Activated naive CD8-positive, alpha-beta T cell (primary cell): ENCODE data around the gene SRC.

Source experiments
- H3K27ac Mint-ChIP-seq: one replicate; pipeline ENCODE4 v1.8.0; 2021; ENCODE audit warnings: mixed read lengths
- H3K27me3 Mint-ChIP-seq: one replicate; pipeline ENCODE4 v1.8.0; 2021; ENCODE audit warnings: mixed read lengths
- H3K36me3 Mint-ChIP-seq: one replicate; pipeline ENCODE4 v1.8.0; 2021; ENCODE audit warnings: mixed read lengths
- H3K4me1 Mint-ChIP-seq: one replicate; pipeline ENCODE4 v1.8.0; 2021; ENCODE audit warnings: low read depth, mixed read lengths
- H3K4me3 Mint-ChIP-seq: one replicate; pipeline ENCODE4 v1.8.0; 2021; ENCODE audit warnings: mild to moderate bottlenecking, mixed read lengths
- H3K9me3 Mint-ChIP-seq: one replicate; pipeline ENCODE4 v1.8.0; 2021; ENCODE audit warnings: low read depth, mixed read lengths

Gene SRC

DNA sequence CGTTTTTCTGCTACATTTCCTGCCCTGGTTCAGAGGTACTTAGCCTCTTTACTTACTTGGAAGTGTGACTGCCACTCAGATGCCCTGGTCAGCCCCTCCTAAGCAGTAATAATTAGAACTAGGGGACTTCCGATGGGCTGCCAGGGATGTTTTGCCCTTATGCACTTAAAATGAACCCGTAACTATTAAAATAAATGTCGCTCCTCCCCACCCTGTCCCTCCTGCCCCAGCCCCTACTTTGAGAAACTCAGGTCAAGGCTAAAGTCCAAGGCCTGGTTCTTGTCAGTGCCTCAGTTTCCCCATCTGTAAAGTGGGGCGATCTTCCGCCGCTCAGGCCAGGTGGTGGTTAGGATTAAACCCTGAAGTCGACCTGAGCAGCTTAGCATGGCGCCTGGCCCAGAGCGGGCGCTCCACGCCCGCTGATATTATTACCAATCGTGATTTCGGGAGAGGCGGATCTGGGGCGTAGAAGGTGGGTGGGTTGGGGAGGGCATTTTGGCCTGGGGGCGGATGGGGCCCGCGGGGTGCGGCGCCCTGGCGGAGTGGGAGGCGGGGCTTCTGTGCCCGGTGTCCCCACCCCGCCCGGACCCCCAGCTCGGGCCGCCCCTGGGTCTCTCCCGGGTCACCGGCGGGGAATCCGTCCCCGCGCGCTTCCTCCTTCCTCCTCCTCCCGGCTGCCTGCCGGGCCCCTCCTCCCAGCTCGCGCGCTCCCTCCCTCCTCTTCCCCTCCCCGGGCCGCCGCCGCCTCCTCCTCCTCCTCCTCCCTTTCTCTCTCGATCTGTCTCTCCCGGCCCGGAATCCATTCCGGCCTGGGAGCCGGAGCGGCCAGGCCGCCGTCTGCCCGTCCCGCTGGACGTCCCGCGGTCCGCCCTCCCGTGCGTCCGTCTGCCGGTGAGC, at the start of gene SRC:
Gene SRC, plus strand, starts transcription at position 802 of the 897 bp plus-strand sequence. CDS start 38,014 bp downstream, outside the sequence.
- Mint-ChIP-seq H3K9me3 (no peaks in the 10 kb centered on the region), H3K27ac (no peak within 1 kb of the TSS), H3K36me3 (no peaks in the 10 kb centered on the region), H3K4me1 (peaks cover 17% of the 10 kb centered on the region), H3K4me3 (peak within 1 kb of the TSS; percentile 73), H3K27me3 (no peaks in the 10 kb centered on the region)

- peaks cover 54% of the 10 kb centered on the region for H3K4me1 Mint-ChIP-seq
- H3K36me3 Mint-ChIP-seq = peaks cover 20% of the 10 kb centered on the region
- no peak overlapping the region for H3K27ac Mint-ChIP-seq
- no peaks in the 10 kb centered on the region for H3K27me3 Mint-ChIP-seq
- peak overlapping the region; percentile 23 for H3K4me3 Mint-ChIP-seq
- no peaks in the 10 kb centered on the region for H3K9me3 Mint-ChIP-seq
Observed at GRCh38 chr20:37296371-37296770, 49.6 kb upstream of the SRC start.

DNA sequence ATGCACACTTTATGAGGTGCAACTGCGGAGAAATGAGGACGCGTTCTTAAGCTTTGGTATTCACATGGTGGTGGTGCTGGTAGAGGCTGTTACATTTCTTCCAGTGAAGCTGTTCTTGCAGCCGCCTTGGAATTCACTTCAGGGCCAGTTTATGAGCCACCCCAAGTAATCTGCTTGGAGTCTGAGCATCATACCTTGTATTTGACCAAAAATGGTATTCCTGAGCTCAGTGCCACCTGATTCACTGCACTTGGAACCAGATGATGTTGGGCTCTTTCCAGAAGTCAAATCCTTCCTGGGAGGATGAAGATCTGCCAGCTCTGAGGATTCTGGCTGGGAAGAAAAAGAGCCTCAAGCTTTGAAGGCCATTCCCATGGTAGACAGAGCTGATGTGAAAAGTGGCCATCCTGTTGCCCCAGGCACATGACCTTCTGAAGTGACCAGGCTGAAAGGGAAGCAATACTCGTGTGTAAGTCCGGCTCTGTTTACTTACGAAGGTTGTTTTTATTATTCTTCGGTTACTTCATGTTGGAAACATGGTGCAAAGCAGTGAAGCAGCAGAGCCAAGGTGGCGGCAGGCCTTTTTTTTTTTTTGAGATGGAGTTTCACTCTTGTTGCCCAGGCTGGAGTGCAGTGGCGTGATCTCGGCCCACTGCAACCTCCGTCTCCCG, 48.7 kb upstream of the SRC start:
- no peak overlapping the region for H3K27ac Mint-ChIP-seq
- H3K4me1 Mint-ChIP-seq = peaks cover 51% of the 10 kb centered on the region
- peaks cover 20% of the 10 kb centered on the region for H3K36me3 Mint-ChIP-seq
- H3K9me3 Mint-ChIP-seq = no peaks in the 10 kb centered on the region
- H3K27me3 Mint-ChIP-seq = no peaks in the 10 kb centered on the region
- H3K4me3 Mint-ChIP-seq = no peak overlapping the region

DNA sequence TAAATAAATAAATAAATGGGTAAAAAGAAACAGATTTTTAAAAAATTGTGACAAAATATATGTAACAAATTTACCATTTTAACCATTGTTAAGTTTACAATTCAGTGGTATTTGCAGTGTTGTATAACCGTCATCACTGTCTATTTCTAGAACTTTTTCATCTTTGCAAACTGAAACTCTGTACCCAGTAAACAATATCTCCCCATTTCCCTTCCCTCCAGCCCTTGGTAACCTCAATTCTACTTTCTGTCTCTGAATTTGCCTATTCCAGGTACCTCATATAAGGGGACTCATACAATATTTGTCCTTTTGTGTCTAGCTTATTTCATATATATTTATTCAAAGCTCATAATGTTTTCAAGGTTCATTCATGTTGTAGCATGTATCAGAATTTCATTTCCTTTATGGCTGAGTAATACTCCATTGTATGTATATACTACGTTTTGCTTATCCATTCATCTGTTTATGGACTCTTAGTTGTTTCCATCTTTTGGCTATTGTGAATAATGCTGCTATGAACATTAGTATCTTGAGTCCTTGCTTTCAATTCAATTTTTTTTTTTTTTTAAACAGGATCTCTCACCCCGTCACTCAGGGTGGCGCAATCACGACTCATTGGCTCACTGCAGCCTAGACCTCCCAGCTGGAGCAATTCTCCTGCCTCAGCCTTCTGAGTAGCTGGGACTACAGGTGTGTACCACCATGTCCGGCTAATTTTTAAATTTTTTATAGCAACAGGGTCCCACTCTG, 47.6 kb upstream of the SRC start:
- Mint-ChIP-seq H3K27me3 (no peaks in the 10 kb centered on the region), H3K27ac (no peak overlapping the region), H3K4me1 (peaks cover 48% of the 10 kb centered on the region), H3K4me3 (no peak overlapping the region), H3K36me3 (peaks cover 15% of the 10 kb centered on the region), H3K9me3 (no peaks in the 10 kb centered on the region)

- H3K9me3 Mint-ChIP-seq = no peaks in the 10 kb centered on the region
- H3K27me3 Mint-ChIP-seq = no peaks in the 10 kb centered on the region
- H3K27ac Mint-ChIP-seq = no peak overlapping the region
- peaks cover 7% of the 10 kb centered on the region for H3K36me3 Mint-ChIP-seq
- no peak overlapping the region for H3K4me3 Mint-ChIP-seq
- peaks cover 35% of the 10 kb centered on the region for H3K4me1 Mint-ChIP-seq
Observed at GRCh38 chr20:37299718-37300528, 46.0 kb upstream of the SRC start.

DNA sequence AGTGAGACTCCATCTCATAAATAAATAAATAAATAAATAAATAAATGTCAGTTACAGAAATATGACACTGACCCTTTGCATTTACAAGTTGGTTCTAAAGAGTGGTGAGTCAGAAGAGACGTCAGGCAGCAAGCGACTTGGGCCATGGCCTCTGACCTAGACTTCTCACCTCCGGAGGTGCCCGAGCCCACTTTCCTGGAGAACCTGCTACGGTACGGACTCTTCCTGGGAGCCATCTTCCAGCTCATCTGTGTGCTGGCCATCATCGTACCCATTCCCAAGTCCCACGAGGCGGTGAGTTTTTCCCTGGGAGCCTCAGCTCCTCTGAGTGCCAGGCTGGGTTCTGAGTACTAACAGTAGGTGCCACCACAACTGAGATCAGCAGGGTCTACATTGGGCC, 44.8 kb upstream of the SRC start:
- Mint-ChIP-seq H3K9me3 (no peaks in the 10 kb centered on the region), H3K36me3 (peaks cover 7% of the 10 kb centered on the region), H3K4me3 (no peak overlapping the region), H3K27me3 (no peaks in the 10 kb centered on the region), H3K27ac (no peak overlapping the region), H3K4me1 (peaks cover 23% of the 10 kb centered on the region)

DNA sequence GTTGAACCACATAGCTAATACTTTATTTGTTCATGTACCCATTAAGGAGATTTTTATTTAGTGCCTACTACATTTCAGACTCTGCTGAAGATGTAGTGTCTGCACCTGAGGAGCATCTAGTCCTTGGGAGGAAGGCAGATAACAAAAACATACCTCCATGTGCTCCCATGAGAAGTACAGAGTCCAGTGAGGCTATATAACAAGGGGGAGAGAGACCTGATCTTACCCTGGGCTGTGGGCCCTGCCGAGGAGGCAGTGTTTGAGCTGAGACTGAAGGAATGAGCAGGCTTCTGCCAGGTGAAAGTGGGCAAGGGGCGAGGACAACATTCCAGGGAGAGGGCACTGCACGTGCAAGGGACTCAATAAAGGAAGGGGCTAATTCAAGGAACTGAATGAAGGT, 44.4 kb upstream of the SRC start:
- no peaks in the 10 kb centered on the region for H3K9me3 Mint-ChIP-seq
- no peaks in the 10 kb centered on the region for H3K27me3 Mint-ChIP-seq
- peaks cover 7% of the 10 kb centered on the region for H3K36me3 Mint-ChIP-seq
- H3K4me3 Mint-ChIP-seq = no peak overlapping the region
- H3K4me1 Mint-ChIP-seq = peaks cover 18% of the 10 kb centered on the region
- H3K27ac Mint-ChIP-seq = no peak overlapping the region

GRCh38 chr20:37302981-37303380, 43.0 kb upstream of the SRC start:
- Mint-ChIP-seq H3K27me3 (no peaks in the 10 kb centered on the region), H3K4me1 (peaks cover 13% of the 10 kb centered on the region), H3K9me3 (no peaks in the 10 kb centered on the region), H3K27ac (no peak overlapping the region), H3K4me3 (no peak overlapping the region), H3K36me3 (peaks cover 7% of the 10 kb centered on the region)

DNA sequence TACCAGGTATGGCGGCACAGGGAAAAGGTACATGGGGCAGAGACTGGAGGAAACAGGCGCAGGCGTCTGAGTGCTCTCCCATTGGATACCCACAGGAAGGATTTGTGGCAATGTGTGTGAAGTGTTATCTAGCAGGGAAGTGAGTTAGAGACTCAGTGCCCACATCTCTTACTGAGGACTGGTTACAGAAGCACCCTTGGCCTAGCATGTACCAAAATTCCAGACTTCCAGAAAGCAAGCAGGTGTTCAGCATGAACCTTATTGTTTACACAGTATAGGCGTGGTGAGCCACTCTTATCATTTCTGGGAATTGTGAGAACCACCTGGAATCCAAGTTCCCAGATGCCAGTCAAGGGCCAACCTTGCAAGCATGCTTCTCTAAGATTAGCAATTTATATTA, 42.3 kb upstream of the SRC start:
- Mint-ChIP-seq H3K27me3 (no peaks in the 10 kb centered on the region), H3K9me3 (no peaks in the 10 kb centered on the region)

DNA sequence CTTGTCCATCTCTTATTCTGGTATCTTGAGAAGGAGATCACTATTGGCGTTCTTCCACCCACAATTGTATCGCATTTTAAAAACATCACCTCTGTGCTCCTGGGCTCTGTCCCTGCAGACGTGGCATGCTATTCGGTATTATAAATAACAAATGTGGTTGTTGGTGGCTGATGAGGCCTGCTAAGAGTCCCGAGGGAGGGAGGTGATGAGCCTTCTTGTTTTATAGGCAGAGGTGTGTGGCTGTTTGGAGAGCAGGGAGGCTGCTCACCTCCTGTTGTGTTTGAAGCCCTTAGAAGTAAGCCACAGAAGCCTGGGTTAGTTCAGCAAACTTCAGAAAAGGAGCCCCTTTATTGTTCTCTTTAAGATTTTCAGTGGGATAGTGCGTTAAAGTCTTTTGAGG, 40.9 kb upstream of the SRC start:
- H3K27me3 Mint-ChIP-seq = no peaks in the 10 kb centered on the region
- H3K9me3 Mint-ChIP-seq = no peaks in the 10 kb centered on the region
- H3K36me3 Mint-ChIP-seq = peaks cover 7% of the 10 kb centered on the region
- no peak overlapping the region for H3K27ac Mint-ChIP-seq
- H3K4me3 Mint-ChIP-seq = no peak overlapping the region
- peaks cover 14% of the 10 kb centered on the region for H3K4me1 Mint-ChIP-seq

More for the DNA sequence above, 42.3 kb upstream of the SRC start:
- peaks cover 7% of the 10 kb centered on the region for H3K36me3 Mint-ChIP-seq
- no peak overlapping the region for H3K4me3 Mint-ChIP-seq
- no peak overlapping the region for H3K27ac Mint-ChIP-seq
- H3K4me1 Mint-ChIP-seq = peaks cover 11% of the 10 kb centered on the region

DNA sequence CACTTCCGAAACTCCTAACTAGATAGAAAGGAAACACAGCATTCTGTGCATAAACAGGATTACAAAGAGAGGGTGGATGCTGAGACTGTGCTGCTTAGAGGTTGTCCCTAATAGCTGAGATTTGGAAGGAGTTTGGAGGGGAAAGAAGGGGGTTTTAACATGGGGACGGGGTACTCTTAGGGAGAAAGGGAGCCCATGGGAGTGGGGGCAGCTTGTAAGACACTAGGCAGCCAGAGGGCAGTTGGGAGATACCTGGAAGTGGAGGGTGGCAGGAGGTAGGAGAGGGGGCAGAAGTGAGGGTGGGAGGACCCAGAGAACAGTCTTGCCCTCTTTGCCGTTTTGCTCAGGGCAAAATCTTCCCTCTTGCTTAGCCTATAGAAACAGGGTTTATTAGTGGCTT, 40.1 kb upstream of the SRC start:
- Mint-ChIP-seq H3K4me3 (no peak overlapping the region), H3K4me1 (peaks cover 9% of the 10 kb centered on the region), H3K9me3 (no peaks in the 10 kb centered on the region), H3K27me3 (no peaks in the 10 kb centered on the region), H3K27ac (no peak overlapping the region), H3K36me3 (peaks cover 4% of the 10 kb centered on the region)

DNA sequence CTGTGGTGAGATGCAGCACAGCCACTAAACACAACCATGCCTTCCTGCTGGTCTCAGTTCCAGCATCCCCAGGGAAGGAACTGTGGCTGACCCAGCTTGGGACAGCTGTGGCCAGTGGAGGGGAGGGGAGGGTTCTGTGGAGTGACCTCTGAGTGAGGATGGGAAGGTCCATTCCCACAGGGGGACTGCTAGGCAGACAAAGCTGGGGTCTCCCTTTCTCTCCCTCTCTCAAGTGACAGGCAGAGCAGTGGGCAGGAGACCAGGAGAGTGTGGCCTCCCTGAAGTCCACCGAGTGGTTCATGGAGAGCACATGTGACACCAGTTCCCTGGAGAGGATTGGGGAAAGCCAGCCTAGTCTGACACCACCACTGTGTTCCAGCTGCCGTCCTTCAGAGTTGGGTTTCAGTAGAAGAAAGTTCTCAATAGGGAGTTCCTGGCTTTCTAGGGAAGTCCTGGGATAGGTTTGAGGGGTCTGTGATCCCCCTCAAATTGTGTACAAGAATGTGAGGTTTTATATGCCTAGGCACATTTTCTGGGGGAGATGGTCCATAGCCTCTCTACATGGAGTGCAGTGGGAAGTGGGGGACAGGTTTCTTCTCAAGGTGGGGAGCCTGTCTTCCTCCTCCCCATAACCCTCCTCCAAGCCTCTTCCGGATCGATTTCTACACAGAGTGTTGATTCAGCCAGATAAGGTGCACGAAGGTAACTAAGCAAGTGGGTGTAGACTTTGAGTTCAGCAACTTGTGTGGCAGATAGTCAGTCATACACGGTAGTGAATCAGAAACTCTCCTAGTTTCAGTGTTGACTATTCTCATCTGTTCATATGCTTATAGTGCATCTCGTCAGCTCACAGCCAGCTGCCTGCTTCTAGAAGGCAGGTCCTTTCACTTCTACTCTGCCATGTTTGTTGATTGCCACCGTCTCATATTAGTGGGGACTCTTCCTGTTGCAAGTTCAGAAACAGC, 37.6 kb upstream of the SRC start:
- Mint-ChIP-seq H3K4me1 (peaks cover 6% of the 10 kb centered on the region), H3K36me3 (no peaks in the 10 kb centered on the region), H3K4me3 (no peak overlapping the region), H3K27ac (no peak overlapping the region), H3K27me3 (no peaks in the 10 kb centered on the region), H3K9me3 (no peaks in the 10 kb centered on the region)

DNA sequence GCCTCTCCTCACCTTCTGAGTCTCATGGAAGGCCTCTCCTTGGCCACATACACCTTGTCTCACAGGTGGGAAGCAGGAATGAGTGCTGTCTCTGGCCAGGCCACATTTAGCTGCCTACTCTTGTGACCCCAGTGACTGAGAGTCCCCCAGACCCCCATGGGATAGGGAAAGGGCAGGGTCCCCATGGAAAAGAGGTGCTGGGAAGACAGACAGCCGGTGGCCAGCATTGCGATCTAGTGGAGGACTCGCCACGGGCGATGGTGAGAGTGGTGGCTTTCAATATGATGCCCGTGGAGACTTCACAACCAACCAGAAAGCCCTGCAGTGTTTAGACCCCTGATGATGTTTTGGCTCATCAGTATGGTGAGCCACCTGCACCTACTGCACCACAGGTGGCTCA, 36.6 kb upstream of the SRC start:
- H3K36me3 Mint-ChIP-seq = no peaks in the 10 kb centered on the region
- H3K9me3 Mint-ChIP-seq = no peaks in the 10 kb centered on the region
- H3K27ac Mint-ChIP-seq = no peak overlapping the region
- H3K27me3 Mint-ChIP-seq = no peaks in the 10 kb centered on the region
- peaks cover 13% of the 10 kb centered on the region for H3K4me1 Mint-ChIP-seq
- H3K4me3 Mint-ChIP-seq = no peak overlapping the region
